Breast epithelium (tissue), 3 donors: Measurements from ENCODE around the gene LILRA5.

ENCODE experiments used
- CTCF ChIP-seq, 3 donors: fragments of 450-650 bp; IDR thresholded peaks; one replicate each; pipeline ENCODE4 v1.5.1; 2016 to 2017; ENCODE audit warnings: antibody characterized with exemption in 3 of 3, mild to moderate bottlenecking in 3 of 3, moderate library complexity in 3 of 3
- POLR2A ChIP-seq: fragments of 450-650 bp; IDR thresholded peaks from one replicate; pipeline ENCODE4 v1.6.1; 2016; ENCODE audit warnings: antibody characterized with exemption, mild to moderate bottlenecking, moderate library complexity
- POLR2AphosphoS5 ChIP-seq, 3 donors: sonication (generic); formaldehyde crosslinking; IDR thresholded peaks; one replicate each; pipeline ENCODE4 v1.6.1; 2017; ENCODE audit warnings: antibody characterized with exemption in 3 of 3

- TF ChIP-seq CTCF (IDR thresholded peaks at IDR 0.05) (no peak), POLR2A (no peak), POLR2AphosphoS5 (IDR thresholded peaks at IDR 0.05) (no peak)
Observed at GRCh38 chr19:54298357-54299125, 14.4 kb downstream of the LILRA5 start.
